ENCODE data around the gene SMG1. TPM values are rescaled to one million over a fixed set of nuclear protein-coding genes. Genes with fewer than 3 reads are reported as not detected.

SMG1 gene
- total and polyA plus RNA-seq, 4 donors, result 5.3 to 70.8 (median 22.3) TPM

GRCh38 chr16:18832006-18832405 is 94.2 kb downstream of the SMG1 start:
- peaks cover 0 to 3% (median 0%) of the 10 kb centered on the region in 4 donors for H3K4me1 ChIP-seq (ENCODE audit: control insufficient read depth in 4 of 4, insufficient read depth in 4 of 4, low read length in 3 of 4)
- no peak for TF ChIP-seq EGR1 (IDR thresholded peaks at IDR 0.05; ENCODE audit: low read depth in 2 of 2)
- no peak for TF ChIP-seq RXRA (IDR thresholded peaks at IDR 0.05)
- no peak for TF ChIP-seq FOXA1 (IDR thresholded peaks at IDR 0.05)
- no peak for TF ChIP-seq FOXA2 (IDR thresholded peaks at IDR 0.05)
- TF ChIP-seq GABPA (IDR thresholded peaks at IDR 0.05 in 1 of 2, conservative IDR thresholded peaks at IDR 0.05 in 1 of 2), result no peak
- TF ChIP-seq ZBTB33 (IDR thresholded peaks at IDR 0.05), result no peak
- TF ChIP-seq RAD21 (IDR thresholded peaks at IDR 0.05), result no peak
- no peak for TF ChIP-seq NR2F2 (IDR thresholded peaks at IDR 0.05)
- no peak overlapping the region for H3K9ac ChIP-seq (ENCODE audit: low read depth in 1 of 2, low read length in 2 of 2)
- H3K9me3 ChIP-seq (ENCODE audit: control insufficient read depth in 4 of 4, low read length in 3 of 4), result no peaks in the 10 kb centered on the region
- DNase-seq (ENCODE audit: low spot score), result no peak
- no peaks in the 10 kb centered on the region for H3K27me3 ChIP-seq (ENCODE audit: control insufficient read depth in 4 of 4, insufficient read depth in 4 of 4, low read length in 3 of 4)
- H3K36me3 ChIP-seq (ENCODE audit: control insufficient read depth in 4 of 4, insufficient read depth in 3 of 4, low read depth in 1 of 4, low read length in 3 of 4), result peaks cover 12 to 88% (median 71%) of the 10 kb centered on the region in 4 donors
- 92% methylated on average over 2 of the region's 2 CpGs for WGBS
- H3K4me3 ChIP-seq (ENCODE audit: low read depth in 1 of 3, low read length in 3 of 3), result no peak overlapping the region
- no peak overlapping the region for H3K27ac ChIP-seq (ENCODE audit: low read depth in 1 of 2, low read length in 2 of 2)

DNA sequence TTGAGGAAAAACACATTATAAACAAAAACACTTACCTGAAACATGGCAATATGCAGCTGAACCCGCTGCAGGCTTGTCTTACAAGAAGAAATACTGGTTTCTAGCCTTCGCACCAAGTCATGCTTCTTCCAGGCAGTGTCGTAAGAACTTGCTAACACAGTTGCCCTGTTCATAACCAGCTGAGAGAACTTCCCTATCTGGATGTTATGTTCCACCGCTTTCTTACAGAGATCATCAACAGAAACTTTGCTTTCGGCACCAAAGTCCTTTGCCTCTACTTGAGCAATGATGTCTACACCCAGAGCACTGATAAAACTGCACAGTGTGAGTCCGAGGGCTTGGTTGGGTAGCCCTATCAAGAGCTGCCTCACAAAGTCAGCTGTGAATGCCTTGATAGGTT is 97.0 kb downstream of the SMG1 start:
- Histone ChIP-seq H3K9me3 (ENCODE audit: control insufficient read depth in 4 of 4, low read length in 3 of 4) (no peaks in the 10 kb centered on the region), H3K4me1 (ENCODE audit: control insufficient read depth in 4 of 4, insufficient read depth in 4 of 4, low read length in 3 of 4) (peaks cover 0 to 3% (median 0%) of the 10 kb centered on the region in 4 donors), H3K36me3 (ENCODE audit: control insufficient read depth in 4 of 4, insufficient read depth in 3 of 4, low read depth in 1 of 4, low read length in 3 of 4) (peaks cover 6 to 61% (median 46%) of the 10 kb centered on the region in 4 donors), H3K27ac (ENCODE audit: low read depth in 1 of 2, low read length in 2 of 2) (no peak overlapping the region), H3K4me3 (ENCODE audit: low read depth in 1 of 3, low read length in 3 of 3) (no peak overlapping the region), H3K9ac (ENCODE audit: low read depth in 1 of 2, low read length in 2 of 2) (no peak overlapping the region), H3K27me3 (ENCODE audit: control insufficient read depth in 4 of 4, insufficient read depth in 4 of 4, low read length in 3 of 4) (no peaks in the 10 kb centered on the region)
- 97% methylated on average over 6 of the region's 6 CpGs for WGBS
- TF ChIP-seq FOXA1 (IDR thresholded peaks at IDR 0.05) (no peak), FOXA2 (IDR thresholded peaks at IDR 0.05) (no peak), NR2F2 (IDR thresholded peaks at IDR 0.05) (no peak), EGR1 (IDR thresholded peaks at IDR 0.05; ENCODE audit: low read depth in 2 of 2) (no peak), HNF4G (IDR thresholded peaks at IDR 0.05) (no peak), ATF3 (IDR thresholded peaks at IDR 0.05) (no peak), ZBTB33 (IDR thresholded peaks at IDR 0.05) (no peak), CTCF (IDR thresholded peaks at IDR 0.05; ENCODE audit: low read depth, low read length, missing input control) (no peak), RAD21 (IDR thresholded peaks at IDR 0.05) (no peak), HNF4A (conservative IDR thresholded peaks at IDR 0.05) (no peak), JUND (IDR thresholded peaks at IDR 0.05) (no peak), GABPA (IDR thresholded peaks at IDR 0.05 in 1 of 2, conservative IDR thresholded peaks at IDR 0.05 in 1 of 2) (no peak), SP1 (IDR thresholded peaks at IDR 0.05) (no peak), YY1 (IDR thresholded peaks at IDR 0.05) (no peak), TAF1 (conservative IDR thresholded peaks at IDR 0.05) (no peak)
- TF ChIP-seq, protein P1, sequence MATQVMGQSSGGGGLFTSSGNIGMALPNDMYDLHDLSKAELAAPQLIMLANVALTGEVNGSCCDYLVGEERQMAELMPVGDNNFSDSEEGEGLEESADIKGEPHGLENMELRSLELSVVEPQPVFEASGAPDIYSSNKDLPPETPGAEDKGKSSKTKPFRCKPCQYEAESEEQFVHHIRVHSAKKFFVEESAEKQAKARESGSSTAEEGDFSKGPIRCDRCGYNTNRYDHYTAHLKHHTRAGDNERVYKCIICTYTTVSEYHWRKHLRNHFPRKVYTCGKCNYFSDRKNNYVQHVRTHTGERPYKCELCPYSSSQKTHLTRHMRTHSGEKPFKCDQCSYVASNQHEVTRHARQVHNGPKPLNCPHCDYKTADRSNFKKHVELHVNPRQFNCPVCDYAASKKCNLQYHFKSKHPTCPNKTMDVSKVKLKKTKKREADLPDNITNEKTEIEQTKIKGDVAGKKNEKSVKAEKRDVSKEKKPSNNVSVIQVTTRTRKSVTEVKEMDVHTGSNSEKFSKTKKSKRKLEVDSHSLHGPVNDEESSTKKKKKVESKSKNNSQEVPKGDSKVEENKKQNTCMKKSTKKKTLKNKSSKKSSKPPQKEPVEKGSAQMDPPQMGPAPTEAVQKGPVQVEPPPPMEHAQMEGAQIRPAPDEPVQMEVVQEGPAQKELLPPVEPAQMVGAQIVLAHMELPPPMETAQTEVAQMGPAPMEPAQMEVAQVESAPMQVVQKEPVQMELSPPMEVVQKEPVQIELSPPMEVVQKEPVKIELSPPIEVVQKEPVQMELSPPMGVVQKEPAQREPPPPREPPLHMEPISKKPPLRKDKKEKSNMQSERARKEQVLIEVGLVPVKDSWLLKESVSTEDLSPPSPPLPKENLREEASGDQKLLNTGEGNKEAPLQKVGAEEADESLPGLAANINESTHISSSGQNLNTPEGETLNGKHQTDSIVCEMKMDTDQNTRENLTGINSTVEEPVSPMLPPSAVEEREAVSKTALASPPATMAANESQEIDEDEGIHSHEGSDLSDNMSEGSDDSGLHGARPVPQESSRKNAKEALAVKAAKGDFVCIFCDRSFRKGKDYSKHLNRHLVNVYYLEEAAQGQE (IDR thresholded peaks at IDR 0.05), result no peak
- DNase-seq (ENCODE audit: low spot score), result no peak
